Smooth muscle cell (in vitro differentiated cells): ENCODE measurements around the gene KRT38. TPM values are rescaled to one million over a fixed set of nuclear protein-coding genes. Genes with fewer than 3 reads are reported as not detected.

Source experiments
- DNase-seq: peaks from one replicate; lab custom pipeline; 2025; ENCODE audit not compliant: unreplicated experiment; lab: John Stamatoyannopoulos, UW
- H2AFZ ChIP-seq: fragments of 200-600 bp; sonication (generic); 2 replicates; pipeline ENCODE4 v1.6.0; 2016; ENCODE audit warnings: antibody characterized with exemption, low read depth, mild to moderate bottlenecking
- H3F3A ChIP-seq: fragments of 200-600 bp; sonication (generic); 2 replicates; pipeline ENCODE4 v1.6.0; 2017; ENCODE audit warnings: antibody characterized with exemption, low read depth
- H3K27ac ChIP-seq: fragments of 200-600 bp; sonication (generic); 2 replicates; pipeline ENCODE4 v1.5.1; 2016; ENCODE audit warnings: low read depth, mild to moderate bottlenecking
- H3K27me3 ChIP-seq: fragments of 200-600 bp; sonication (generic); 2 replicates; pipeline ENCODE4 v1.6.1; 2016; ENCODE audit warnings: low read depth, mild to moderate bottlenecking
- H3K36me3 ChIP-seq: fragments of 200-600 bp; sonication (generic); 2 replicates; pipeline ENCODE4 v1.5.1; 2016; ENCODE audit warnings: low read depth
- H3K4me1 ChIP-seq: fragments of 200-600 bp; sonication (generic); 2 replicates; pipeline ENCODE4 v1.5.1; 2016; ENCODE audit warnings: low read depth
- H3K4me2 ChIP-seq: fragments of 200-600 bp; sonication (generic); 2 replicates; pipeline ENCODE4 v1.6.0; 2016; ENCODE audit warnings: mild to moderate bottlenecking
- H3K4me3 ChIP-seq: fragments of 200-600 bp; sonication (generic); 2 replicates; pipeline ENCODE4 v1.5.1; 2016; ENCODE audit warnings: mild to moderate bottlenecking
- H3K79me2 ChIP-seq: fragments of 200-600 bp; sonication (generic); 2 replicates; pipeline ENCODE4 v1.6.0; 2016; ENCODE audit warnings: low read depth, mild to moderate bottlenecking
- H3K9ac ChIP-seq: fragments of 200-600 bp; sonication (generic); 2 replicates; pipeline ENCODE4 v1.6.0; 2016; ENCODE audit warnings: low read depth
- H3K9me3 ChIP-seq: fragments of 200-600 bp; sonication (generic); replicated peaks from 2 replicates; pipeline ENCODE4 v1.5.1; 2016; ENCODE audit warnings: low read depth
- H4K20me1 ChIP-seq: fragments of 200-600 bp; sonication (generic); 2 replicates; pipeline ENCODE4 v1.6.0; 2016; ENCODE audit warnings: low read depth
- CTCF ChIP-seq: fragments of 200-600 bp; sonication (generic); IDR thresholded peaks from 2 replicates; pipeline ENCODE4 v1.5.1; 2017; ENCODE audit warnings: borderline replicate concordance, mild to moderate bottlenecking, antibody characterized with exemption; ENCODE audit not compliant: insufficient read depth, poor library complexity, severe bottlenecking
- WGBS: methylation state at CpG from one replicate; pipeline ENCODE4 v1.1.7; 2016; ENCODE audit warnings: low lambda C conversion rate; 5-methylcytosine and 5-hydroxymethylcytosine counted together
- polyA plus RNA-seq: library from polyadenylated mRNA; unstranded; fragments of >200 nt; fragmentation: Nextera tagmentation; extraction: Ambion mirVana; gene quantifications from 2 replicates; pipeline ENCODE4 v1.2.1, GENCODE V29; 2016
- total RNA-seq: library from RNA; depleted of rRNA; stranded (reverse); fragments of >200 nt; gene quantifications from 2 replicates; pipeline ENCODE4 v1.2.3, GENCODE V29; 2014

Gene KRT38
- total and polyA plus RNA-seq, 2 experiments from 2014 or later: not detected

GRCh38 chr17:41421116-41421515 is 19.7 kb downstream of the KRT38 start:
- Histone ChIP-seq H3K4me1 (no peaks in the 10 kb centered on the region), H3K27ac (peak overlapping the region; percentile 26), H3K79me2 (no peaks in the 10 kb centered on the region), H3K9ac (no peak overlapping the region), H3K27me3 (no peaks in the 10 kb centered on the region), H3K4me2 (peak overlapping the region; percentile 29), H3K36me3 (no peaks in the 10 kb centered on the region), H3K9me3 (no peaks in the 10 kb centered on the region), H3K4me3 (no peak overlapping the region), H4K20me1 (no peaks in the 10 kb centered on the region), H3F3A (no peaks in the 10 kb centered on the region), H2AFZ (no peak overlapping the region)
- TF ChIP-seq CTCF: no peak
- WGBS: 63% methylated on average over 9 of the region's 9 CpGs
- no peak for DNase-seq

- Histone ChIP-seq H3K4me1 (no peaks in the 10 kb centered on the region), H3K79me2 (no peaks in the 10 kb centered on the region), H3F3A (no peaks in the 10 kb centered on the region), H3K27ac (no peak overlapping the region), H3K27me3 (no peaks in the 10 kb centered on the region), H3K9me3 (no peaks in the 10 kb centered on the region), H4K20me1 (no peaks in the 10 kb centered on the region), H2AFZ (no peak overlapping the region), H3K9ac (no peak overlapping the region), H3K4me2 (no peak overlapping the region), H3K4me3 (no peak overlapping the region), H3K36me3 (no peaks in the 10 kb centered on the region)
- DNase-seq: no peak
- no peak for TF ChIP-seq CTCF
- 87% methylated on average over 4 of the region's 4 CpGs for WGBS
Measured at GRCh38 chr17:41420134-41420533, 20.6 kb downstream of the KRT38 start.

GRCh38 chr17:41419716-41420115 is 21.1 kb downstream of the KRT38 start:
- no peak for DNase-seq
- Histone ChIP-seq H3K9ac (no peak overlapping the region), H3K9me3 (no peaks in the 10 kb centered on the region), H3K4me2 (no peak overlapping the region), H4K20me1 (no peaks in the 10 kb centered on the region), H3K4me3 (no peak overlapping the region), H3K36me3 (no peaks in the 10 kb centered on the region), H2AFZ (no peak overlapping the region), H3F3A (no peaks in the 10 kb centered on the region), H3K27ac (no peak overlapping the region), H3K79me2 (no peaks in the 10 kb centered on the region), H3K27me3 (no peaks in the 10 kb centered on the region), H3K4me1 (no peaks in the 10 kb centered on the region)
- no peak for TF ChIP-seq CTCF
- 98% methylated on average over 4 of the region's 4 CpGs for WGBS

- TF ChIP-seq CTCF: no peak
- DNase-seq: no peak
- Histone ChIP-seq H2AFZ (no peak overlapping the region), H3K27me3 (no peaks in the 10 kb centered on the region), H3K4me1 (no peaks in the 10 kb centered on the region), H3K27ac (peak overlapping the region; percentile 48), H3F3A (no peaks in the 10 kb centered on the region), H3K36me3 (no peaks in the 10 kb centered on the region), H3K79me2 (no peaks in the 10 kb centered on the region), H3K4me2 (no peak overlapping the region), H4K20me1 (no peaks in the 10 kb centered on the region), H3K9ac (no peak overlapping the region), H3K9me3 (no peaks in the 10 kb centered on the region), H3K4me3 (no peak overlapping the region)
- WGBS: 93% methylated on average over 7 of the region's 7 CpGs
Measured at GRCh38 chr17:41418116-41418860, 22.5 kb downstream of the KRT38 start.
